H9 (cell line): ENCODE data around the gene IGLL5. TPM values are rescaled to one million over a fixed set of nuclear protein-coding genes. Genes with fewer than 3 reads are reported as not detected.

ENCODE experiments used
- DNase-seq: peaks from one replicate; pipeline ENCODE4 v3.0.0-alpha.2; 2017
- H2AFZ ChIP-seq: one replicate; pipeline ENCODE4 v1.6.1; 2013; ENCODE audit warnings: mild to moderate bottlenecking, low read length, control low read depth, moderate library complexity
- H2AK5ac ChIP-seq: 2 replicates; pipeline ENCODE4 v1.6.1; 2013; ENCODE audit warnings: low read length, control low read depth, mixed read lengths; ENCODE audit not compliant: insufficient read length
- H2BK120ac ChIP-seq: one replicate; pipeline ENCODE4 v1.6.1; 2013; ENCODE audit warnings: low read depth, mild to moderate bottlenecking, low read length, control low read depth, inconsistent platforms; ENCODE audit not compliant: poor library complexity, severe bottlenecking
- H2BK12ac ChIP-seq: 2 replicates; pipeline ENCODE4 v1.6.1; 2013; ENCODE audit warnings: low read length, control low read depth, mixed read lengths, low read depth; ENCODE audit not compliant: insufficient read length
- H2BK15ac ChIP-seq: 2 replicates; pipeline ENCODE4 v1.6.1; 2013; ENCODE audit warnings: low read depth, low read length, control low read depth
- H2BK20ac ChIP-seq: one replicate; pipeline ENCODE4 v1.6.1; 2013; ENCODE audit warnings: low read depth, mild to moderate bottlenecking, low read length, control low read depth, inconsistent platforms; ENCODE audit not compliant: poor library complexity, severe bottlenecking
- H2BK5ac ChIP-seq: 2 replicates; pipeline ENCODE4 v1.6.1; 2013; ENCODE audit warnings: low read length, control low read depth, mixed read lengths; ENCODE audit not compliant: insufficient read length
- H3K14ac ChIP-seq: 2 replicates; pipeline ENCODE4 v1.6.1; 2013; ENCODE audit warnings: low read length, control low read depth; ENCODE audit not compliant: insufficient read depth
- H3K18ac ChIP-seq: 2 replicates; pipeline ENCODE4 v1.6.1; 2013; ENCODE audit warnings: low read depth, mild to moderate bottlenecking, mixed read lengths, low read length, control low read depth; ENCODE audit not compliant: insufficient read length
- H3K23ac ChIP-seq: 2 replicates; pipeline ENCODE4 v1.6.1; 2013; ENCODE audit warnings: low read length, control low read depth, mixed read lengths, low read depth; ENCODE audit not compliant: insufficient read length
- H3K23me2 ChIP-seq: 2 replicates; pipeline ENCODE4 v1.6.1; 2013; ENCODE audit warnings: low read depth, mild to moderate bottlenecking, mixed read lengths, low read length, control low read depth; ENCODE audit not compliant: insufficient read length, poor library complexity, severe bottlenecking
- H3K27ac ChIP-seq: 2 replicates; pipeline ENCODE4 v1.5.1; 2013; ENCODE audit warnings: low read length, control low read depth, mixed read lengths, low read depth; ENCODE audit not compliant: insufficient read length
- H3K27me3 ChIP-seq: 2 replicates; pipeline ENCODE4 v1.6.1; 2013; ENCODE audit warnings: low read length, control low read depth, inconsistent platforms; ENCODE audit not compliant: insufficient read depth
- H3K4ac ChIP-seq: 2 replicates; pipeline ENCODE4 v1.6.1; 2013; ENCODE audit warnings: low read depth, mild to moderate bottlenecking, control low read depth, inconsistent platforms, low read length, moderate library complexity
- H3K4me1 ChIP-seq: 2 replicates; pipeline ENCODE4 v1.6.1; 2013; ENCODE audit warnings: low read length, control low read depth, inconsistent platforms; ENCODE audit not compliant: insufficient read depth
- H3K4me2 ChIP-seq: 2 replicates; pipeline ENCODE4 v1.6.1; 2013; ENCODE audit warnings: low read length, control low read depth, mixed read lengths; ENCODE audit not compliant: insufficient read length, insufficient read depth
- H3K56ac ChIP-seq: 2 replicates; pipeline ENCODE4 v1.6.1; 2013; ENCODE audit warnings: low read depth, mild to moderate bottlenecking, mixed read lengths, low read length, control low read depth; ENCODE audit not compliant: insufficient read length
- H3K79me1 ChIP-seq: 2 replicates; pipeline ENCODE4 v1.6.1; 2013; ENCODE audit warnings: low read depth, mild to moderate bottlenecking, moderate library complexity, low read length, control low read depth, inconsistent platforms; ENCODE audit not compliant: insufficient read depth, poor library complexity, severe bottlenecking
- H3K79me2 ChIP-seq: 2 replicates; pipeline ENCODE4 v1.6.1; 2013; ENCODE audit warnings: low read length, control low read depth, inconsistent platforms; ENCODE audit not compliant: insufficient read depth
- H3K9ac ChIP-seq: 2 replicates; pipeline ENCODE4 v1.6.1; 2013; ENCODE audit warnings: low read length, control low read depth, mixed read lengths; ENCODE audit not compliant: insufficient read length; ENCODE audit errors: extremely low read depth
- H3K9me3 ChIP-seq: one replicate; pipeline ENCODE4 v1.6.1; 2013; ENCODE audit warnings: low read depth, low read length, inconsistent platforms; ENCODE audit not compliant: control insufficient read depth
- H3T11ph ChIP-seq: one replicate; pipeline ENCODE4 v1.6.1; 2013; ENCODE audit warnings: mild to moderate bottlenecking, low read length, control low read depth, inconsistent platforms
- H4K20me1 ChIP-seq: one replicate; pipeline ENCODE4 v1.6.1; 2013; ENCODE audit not compliant: control insufficient read depth, insufficient read length, insufficient read depth
- H4K5ac ChIP-seq: 2 replicates; pipeline ENCODE4 v1.6.1; 2013; ENCODE audit warnings: low read depth, mild to moderate bottlenecking, mixed read lengths, low read length, control low read depth; ENCODE audit not compliant: insufficient read length
- H4K8ac ChIP-seq: replicated peaks from 2 replicates; pipeline ENCODE4 v1.6.1; 2013; ENCODE audit warnings: low read length, control low read depth, mixed read lengths, low read depth; ENCODE audit not compliant: insufficient read length
- H4K91ac ChIP-seq: 2 replicates; pipeline ENCODE4 v1.6.1; 2013; ENCODE audit warnings: low read depth, mild to moderate bottlenecking, moderate library complexity, mixed read lengths, low read length, control low read depth; ENCODE audit not compliant: insufficient read length
- H3K27ac Mint-ChIP-seq, 3 experiments: 2 replicates in 2 of 3; 3 replicates in 1 of 3; pipeline ENCODE4 v1.8.0; 2020 to 2021; ENCODE audit warnings: mixed read lengths in 3 of 3, mild to moderate bottlenecking in 1 of 3, moderate library complexity in 1 of 3
- H3K27me3 Mint-ChIP-seq: 2 replicates; pipeline ENCODE4 v1.8.0; 2021; ENCODE audit warnings: low read depth, mild to moderate bottlenecking, moderate library complexity, mixed read lengths
- H3K36me3 Mint-ChIP-seq, 3 experiments: 2 replicates in 2 of 3; 3 replicates in 1 of 3; pipeline ENCODE4 v1.8.0; 2020 to 2021; ENCODE audit warnings: low read depth in 3 of 3, mixed read lengths in 3 of 3; ENCODE audit not compliant: insufficient read depth in 1 of 3
- H3K4me1 Mint-ChIP-seq, 2 experiments: 2 replicates each; pipeline ENCODE4 v1.8.0; 2020; ENCODE audit warnings: mixed read lengths in 2 of 2
- H3K4me3 Mint-ChIP-seq, 2 experiments: 2 replicates in 1 of 2; 3 replicates in 1 of 2; pipeline ENCODE4 v1.8.0; 2020 to 2021; ENCODE audit warnings: mild to moderate bottlenecking in 2 of 2, mixed read lengths in 2 of 2, moderate library complexity in 1 of 2
- H3K9me3 Mint-ChIP-seq, 2 experiments: 2 replicates in 1 of 2; 3 replicates in 1 of 2; pipeline ENCODE4 v1.8.0; 2020; ENCODE audit warnings: mild to moderate bottlenecking in 2 of 2, mixed read lengths in 2 of 2, moderate library complexity in 1 of 2
- WGBS: extraction: QIAGEN DNeasy Blood & Tissue Kit; methylation state at CpG from one replicate; pipeline ENCODE4 v1.1.7; 2013; ENCODE audit warnings: missing lambda C conversion rate, low lambda C conversion rate, mixed read lengths; ENCODE audit not compliant: insufficient read length; ENCODE audit errors: extremely low coverage; 5-methylcytosine and 5-hydroxymethylcytosine counted together
- total RNA-seq: library from RNA; stranded (reverse); gene quantifications from 2 replicates; pipeline ENCODE4 v1.2.1, GENCODE V29; 2021
- TF ChIP-seq, protein P1 (sequence below): fragments of 200-600 bp; sonication (generic); conservative IDR thresholded peaks from 3 replicates; pipeline ENCODE4 v1.8.0; 2021; ENCODE audit warnings: antibody characterized with exemption, mild to moderate bottlenecking

IGLL5 gene
- total RNA-seq, 1 experiment from 2014 or later = not detected

DNA sequence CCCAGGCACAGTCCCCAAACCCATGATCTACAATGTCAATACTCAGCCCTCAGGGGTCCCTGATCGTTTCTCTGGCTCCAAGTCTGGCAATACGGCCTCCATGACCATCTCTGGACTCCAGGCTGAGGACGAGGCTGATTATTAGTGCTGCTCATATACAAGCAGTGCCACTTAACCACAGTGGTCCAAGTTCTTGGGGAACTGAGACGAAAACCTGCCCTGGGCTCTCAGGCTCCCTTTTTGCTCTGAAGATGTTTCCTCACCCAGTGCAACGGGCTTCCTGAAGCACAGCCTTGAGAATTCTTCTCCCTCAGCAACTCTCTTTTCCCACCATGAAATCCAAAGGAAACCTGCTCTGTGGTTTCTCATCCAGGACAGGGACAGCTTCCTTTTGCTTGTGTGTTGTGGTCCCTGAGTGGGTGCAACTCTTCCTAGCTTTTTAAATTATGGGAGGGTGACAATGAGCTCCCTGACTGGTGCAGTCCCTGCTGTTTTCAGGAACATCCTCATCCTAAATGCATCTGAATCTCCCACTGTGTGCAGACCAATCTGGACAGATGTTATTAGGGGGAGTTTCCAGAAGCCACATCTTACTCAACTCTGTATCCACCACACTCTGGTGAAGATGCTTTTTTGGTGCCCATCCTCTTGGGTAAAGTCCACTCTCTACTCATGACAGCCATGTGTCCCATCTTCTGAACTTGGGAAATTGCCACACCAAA lies 30.6 kb upstream of the IGLL5 start:
- no peak overlapping the region for H2BK120ac ChIP-seq
- H3K4me3 Mint-ChIP-seq = no peak overlapping the region
- no peak overlapping the region for H2AFZ ChIP-seq
- no peak overlapping the region for H4K8ac ChIP-seq
- H3K14ac ChIP-seq = no peak overlapping the region
- H3K4me2 ChIP-seq = no peak overlapping the region
- no peak overlapping the region for H2BK12ac ChIP-seq
- no peaks in the 10 kb centered on the region for H3K79me1 ChIP-seq
- H4K20me1 ChIP-seq = no peaks in the 10 kb centered on the region
- H3K27ac ChIP-seq = no peak overlapping the region
- no peak overlapping the region for H3K27ac Mint-ChIP-seq
- H3T11ph ChIP-seq = no peak overlapping the region
- no peaks in the 10 kb centered on the region for H3K4me1 ChIP-seq
- no peak overlapping the region for H4K5ac ChIP-seq
- H3K56ac ChIP-seq = no peak overlapping the region
- H3K27me3 Mint-ChIP-seq = peaks cover 99% of the 10 kb centered on the region
- H4K91ac ChIP-seq = no peak overlapping the region
- DNase-seq = no peak
- no peaks in the 10 kb centered on the region for H3K79me2 ChIP-seq
- TF ChIP-seq, protein P1, sequence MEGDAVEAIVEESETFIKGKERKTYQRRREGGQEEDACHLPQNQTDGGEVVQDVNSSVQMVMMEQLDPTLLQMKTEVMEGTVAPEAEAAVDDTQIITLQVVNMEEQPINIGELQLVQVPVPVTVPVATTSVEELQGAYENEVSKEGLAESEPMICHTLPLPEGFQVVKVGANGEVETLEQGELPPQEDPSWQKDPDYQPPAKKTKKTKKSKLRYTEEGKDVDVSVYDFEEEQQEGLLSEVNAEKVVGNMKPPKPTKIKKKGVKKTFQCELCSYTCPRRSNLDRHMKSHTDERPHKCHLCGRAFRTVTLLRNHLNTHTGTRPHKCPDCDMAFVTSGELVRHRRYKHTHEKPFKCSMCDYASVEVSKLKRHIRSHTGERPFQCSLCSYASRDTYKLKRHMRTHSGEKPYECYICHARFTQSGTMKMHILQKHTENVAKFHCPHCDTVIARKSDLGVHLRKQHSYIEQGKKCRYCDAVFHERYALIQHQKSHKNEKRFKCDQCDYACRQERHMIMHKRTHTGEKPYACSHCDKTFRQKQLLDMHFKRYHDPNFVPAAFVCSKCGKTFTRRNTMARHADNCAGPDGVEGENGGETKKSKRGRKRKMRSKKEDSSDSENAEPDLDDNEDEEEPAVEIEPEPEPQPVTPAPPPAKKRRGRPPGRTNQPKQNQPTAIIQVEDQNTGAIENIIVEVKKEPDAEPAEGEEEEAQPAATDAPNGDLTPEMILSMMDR = no peak
- H3K23me2 ChIP-seq = no peaks in the 10 kb centered on the region
- H3K36me3 Mint-ChIP-seq = no peaks in the 10 kb centered on the region
- H3K9me3 ChIP-seq = no peaks in the 10 kb centered on the region
- H2BK15ac ChIP-seq = no peak overlapping the region
- H3K23ac ChIP-seq = no peak overlapping the region
- no peaks in the 10 kb centered on the region for H3K9me3 Mint-ChIP-seq
- H3K9ac ChIP-seq = no peak overlapping the region
- H3K27me3 ChIP-seq = peaks cover 3% of the 10 kb centered on the region; the same call in 1 of the 2 replicates
- H2AK5ac ChIP-seq = no peak overlapping the region
- H3K4ac ChIP-seq = no peak overlapping the region
- H2BK5ac ChIP-seq = no peak overlapping the region
- H3K18ac ChIP-seq = no peak overlapping the region
- H2BK20ac ChIP-seq = no peak overlapping the region
- H3K4me1 Mint-ChIP-seq = no peaks in the 10 kb centered on the region
- WGBS = no CpG with 5 or more reads among the region's 5 CpGs
